Transverse colon (tissue), 3 donors: Measurements from ENCODE around the gene AVPR1A.

Experiments used
- POLR2A ChIP-seq: fragments of 450-650 bp; IDR thresholded peaks from one replicate; pipeline ENCODE4 v1.6.1; 2016; ENCODE audit warnings: antibody characterized with exemption, mild to moderate bottlenecking, moderate library complexity
- POLR2AphosphoS5 ChIP-seq, 3 donors: sonication (generic); formaldehyde crosslinking; IDR thresholded peaks; one replicate each; pipeline ENCODE4 v1.6.1; 2016; ENCODE audit warnings: antibody characterized with exemption in 3 of 3

DNA sequence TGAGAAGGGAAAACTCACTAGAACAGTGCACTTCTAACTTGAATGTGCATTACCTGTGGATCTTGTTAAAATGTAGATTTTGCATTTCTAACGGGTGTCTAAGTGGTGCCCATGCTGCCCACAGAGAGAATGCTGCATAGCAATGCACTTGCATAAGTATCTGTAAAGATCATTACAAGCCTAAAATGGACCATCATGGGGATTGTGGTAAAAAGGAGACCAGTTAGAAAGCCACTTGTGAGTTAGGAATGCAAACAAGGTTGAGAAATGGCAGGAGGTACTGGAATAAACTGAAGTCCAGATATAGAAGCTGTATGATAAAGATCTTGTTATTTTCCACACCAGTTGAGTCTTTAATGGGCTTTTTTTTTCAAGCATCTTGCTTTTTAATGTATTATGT lies 18.8 kb downstream of the AVPR1A start:
- TF ChIP-seq POLR2A = no peak
- no peak for TF ChIP-seq POLR2AphosphoS5 (IDR thresholded peaks at IDR 0.05)
